HCT116 (cell line): ENCODE measurements around the gene MMAA. TPM values are rescaled to one million over a fixed set of nuclear protein-coding genes. Genes with fewer than 3 reads are reported as not detected.

Source experiments
- ATAC-seq: fragments of 200-7000 bp; cut with Tn5 transposase; 2 replicates; pipeline ENCODE4 v1.9.1; 2020; ENCODE audit warnings: mild to moderate bottlenecking, moderate library complexity
- BruUV-seq: library from RNA; stranded (reverse); fragments of 400-500 nt; replicated peaks from 2 replicates; lab custom pipeline; 2021; lab: Mats Ljungman, UMichigan
- CTCF ChIA-PET: fragments of 300-600 bp; sonication (Branson Sonifier 250); formaldehyde crosslinking; loops from one replicate; lab custom pipeline; 2021; ENCODE audit warnings: antibody characterized with exemption; lab: Charles Lee
- POLR2A ChIA-PET: fragments of 300-600, 350-600 bp; sonication (Branson Sonifier 250); formaldehyde crosslinking; loops from one replicate; lab custom pipeline; 2021; ENCODE audit warnings: antibody characterized with exemption; lab: Charles Lee
- RAD21 ChIA-PET, 2 experiments: fragments of 300-600 bp; sonication (Branson Sonifier 250); formaldehyde crosslinking; loops; one replicate each; lab custom pipeline; 2023; ENCODE audit warnings: low total read pairs in 2 of 2; ENCODE audit not compliant: uncharacterized antibody in 2 of 2, unreplicated experiment in 2 of 2, low non-redundant PET in 1 of 2; lab: Charles Lee
- DNase-seq: peaks from one replicate; pipeline ENCODE4 v3.0.0-alpha.2; 2010; ENCODE audit warnings: low read depth, low spot score
- H2AFZ ChIP-seq: fragments of 200-600 bp; shearing (Covaris generic), sonication (generic); 2 replicates; pipeline ENCODE4 v1.6.1; 2017; ENCODE audit warnings: low read depth, mixed run types, mixed read lengths, antibody characterized with exemption, low read length; ENCODE audit not compliant: poor library complexity, severe bottlenecking
- H3K27ac ChIP-seq: 2 replicates; pipeline ENCODE4 v1.5.1; 2012; ENCODE audit warnings: low read depth, low read length
- H3K27me3 ChIP-seq: fragments of 200-600 bp; sonication (generic); 2 replicates; pipeline ENCODE4 v1.6.1; 2016; ENCODE audit warnings: mixed run types, low read length, mixed read lengths; ENCODE audit not compliant: insufficient read depth
- H3K36me3 ChIP-seq, 2 experiments: fragments of 200-500 bp in 1 of 2; fragments of 200-600 bp in 1 of 2; sonication (Bioruptor generic) in 1 of 2; sonication (generic) in 1 of 2; 2 replicates each; pipeline versions ENCODE4 v1.5.1 to v1.6.1; 2014 to 2016; ENCODE audit warnings: low read length in 2 of 2, inconsistent platforms in 1 of 2, mixed read lengths in 1 of 2, mixed run types in 1 of 2; ENCODE audit not compliant: insufficient read depth in 2 of 2, control insufficient read depth in 1 of 2
- H3K4me1 ChIP-seq, 2 experiments: fragments of 200-600 bp in 1 of 2; sonication (generic) in 1 of 2; 2 replicates each; pipeline versions ENCODE4 v1.5.1 to v1.6.1; 2012 to 2017; ENCODE audit warnings: low read length in 2 of 2, inconsistent platforms in 1 of 2, mild to moderate bottlenecking in 1 of 2, mixed read lengths in 1 of 2, mixed run types in 1 of 2, moderate library complexity in 1 of 2; ENCODE audit not compliant: insufficient read depth in 2 of 2, control insufficient read depth in 1 of 2
- H3K4me2 ChIP-seq: fragments of 200-600 bp; sonication (generic); 2 replicates; pipeline ENCODE4 v1.6.1; 2017; ENCODE audit warnings: mixed run types, low read length, mixed read lengths
- H3K4me3 ChIP-seq, 2 experiments: fragments of 200-600 bp in 1 of 2; sonication (generic) in 1 of 2; replicated peaks in 1 of 2; 2 replicates each; pipeline ENCODE4 v1.5.1; 2011 to 2016; ENCODE audit warnings: low read length in 2 of 2, control low read depth in 1 of 2, low read depth in 1 of 2, mild to moderate bottlenecking in 1 of 2, mixed read lengths in 1 of 2, mixed run types in 1 of 2
- H3K79me2 ChIP-seq: fragments of 200-600 bp; sonication (generic); 2 replicates; pipeline ENCODE4 v1.6.1; 2017; ENCODE audit warnings: mild to moderate bottlenecking, mixed run types, low read length, moderate library complexity, mixed read lengths; ENCODE audit not compliant: insufficient read depth
- H3K9ac ChIP-seq: fragments of 200-600 bp; sonication (generic); 2 replicates; pipeline ENCODE4 v1.6.1; 2016; ENCODE audit warnings: low read length, mixed read lengths
- H3K9me2 ChIP-seq: fragments of 200-600 bp; sonication (generic), shearing (Covaris generic); 2 replicates; pipeline ENCODE4 v1.6.1; 2017; ENCODE audit warnings: mixed run types, mild to moderate bottlenecking, moderate library complexity; ENCODE audit not compliant: insufficient read depth
- H3K9me3 ChIP-seq, 2 experiments: fragments of 200-500 bp in 1 of 2; fragments of 200-600 bp in 1 of 2; sonication (Bioruptor generic) in 1 of 2; sonication (generic) in 1 of 2; 2 replicates each; pipeline ENCODE4 v1.6.1; 2014 to 2017; ENCODE audit warnings: low read length in 2 of 2, mixed read lengths in 2 of 2, inconsistent platforms in 1 of 2, low read depth in 1 of 2, mild to moderate bottlenecking in 1 of 2, mixed run types in 1 of 2, moderate library complexity in 1 of 2; ENCODE audit not compliant: control insufficient read depth in 1 of 2, insufficient read depth in 1 of 2
- H4K20me1 ChIP-seq: fragments of 200-600 bp; sonication (generic), shearing (Covaris generic); 2 replicates; pipeline ENCODE4 v1.6.1; 2017; ENCODE audit warnings: mixed run types, mild to moderate bottlenecking, moderate library complexity; ENCODE audit not compliant: insufficient read depth
- ATF3 ChIP-seq: IDR thresholded peaks from 2 replicates; pipeline ENCODE4 v1.6.1; 2012
- CEBPB ChIP-seq: IDR thresholded peaks from 2 replicates; pipeline ENCODE4 v1.6.1; 2012; ENCODE audit warnings: low read depth
- CTCF ChIP-seq, 3 experiments: fragments of 200-600 bp in 1 of 3; sonication (generic) in 1 of 3; IDR thresholded peaks in 2 of 3; conservative IDR thresholded peaks in 1 of 3; 2 replicates each; pipeline ENCODE4 v1.5.1; 2012 to 2017; ENCODE audit warnings: low read depth in 2 of 3, low read length in 2 of 3, antibody characterized with exemption in 1 of 3, borderline replicate concordance in 1 of 3, control low read depth in 1 of 3, mild to moderate bottlenecking in 1 of 3, mixed read lengths in 1 of 3, mixed run types in 1 of 3, moderate library complexity in 1 of 3; ENCODE audit not compliant: insufficient read depth in 1 of 3
- ELF1 ChIP-seq: IDR thresholded peaks from 2 replicates; pipeline ENCODE4 v1.6.1; 2012; ENCODE audit warnings: low read depth, borderline replicate concordance
- EZH2 ChIP-seq: fragments of 200-600 bp; sonication (generic); IDR thresholded peaks from 2 replicates; pipeline ENCODE4 v1.6.1; 2017; ENCODE audit warnings: antibody characterized with exemption, mixed run types
- FOSL1 ChIP-seq: IDR thresholded peaks from 2 replicates; pipeline ENCODE4 v1.6.1; 2012; ENCODE audit warnings: low read depth
- JUND ChIP-seq: IDR thresholded peaks from 2 replicates; pipeline ENCODE4 v1.6.1; 2012
- MAX ChIP-seq: IDR thresholded peaks from 2 replicates; pipeline ENCODE4 v1.6.1; 2012
- POLR2AphosphoS5 ChIP-seq: IDR thresholded peaks from 2 replicates; pipeline ENCODE4 v1.6.1; 2011; ENCODE audit warnings: mild to moderate bottlenecking, low read depth, low read length, moderate library complexity
- RAD21 ChIP-seq: IDR thresholded peaks from 2 replicates; pipeline ENCODE4 v1.6.1; 2012; ENCODE audit warnings: low read depth, mild to moderate bottlenecking
- SIN3A ChIP-seq: IDR thresholded peaks from 2 replicates; pipeline ENCODE4 v1.6.1; 2012; ENCODE audit warnings: low read depth
- SP1 ChIP-seq: IDR thresholded peaks from 2 replicates; pipeline ENCODE4 v1.6.1; 2012; ENCODE audit warnings: low read depth
- SRF ChIP-seq: IDR thresholded peaks from 2 replicates; pipeline ENCODE4 v1.6.1; 2012; ENCODE audit warnings: low read depth
- YY1 ChIP-seq: IDR thresholded peaks from 2 replicates; pipeline ENCODE4 v1.6.1; 2011; ENCODE audit warnings: low read length, low read depth, moderate library complexity, mild to moderate bottlenecking; ENCODE audit not compliant: insufficient replicate concordance; ENCODE audit errors: extremely low read depth
- ZBTB33 ChIP-seq: IDR thresholded peaks from 2 replicates; pipeline ENCODE4 v1.6.1; 2011; ENCODE audit warnings: mild to moderate bottlenecking, low read length, moderate library complexity; ENCODE audit not compliant: insufficient replicate concordance; ENCODE audit errors: extremely low read depth
- ZFX ChIP-seq: fragments of 450-650 bp; IDR thresholded peaks from 2 replicates; pipeline ENCODE4 v1.6.1; 2017
- intact Hi-C: fragments of 100-400 bp; cut with micrococcal nuclease; formaldehyde crosslinking; loops from 2 replicates; pipeline ENCODE4 v1.10.0; 2022
- total RNA-seq: library from RNA; stranded (reverse); gene quantifications from one replicate; pipeline ENCODE4 v1.2.1, GENCODE V29; 2021; ENCODE audit not compliant: unreplicated experiment

The MMAA gene
- total RNA-seq, 1 experiment from 2014 or later, result 3.6 TPM

GRCh38 chr4:145665773-145666172 is 46.6 kb downstream of the MMAA start (continued):
- no peak for TF ChIP-seq ZBTB33
- TF ChIP-seq POLR2AphosphoS5, result no peak
- no peak for TF ChIP-seq MAX
- TF ChIP-seq ELF1, result no peak
- no peak for TF ChIP-seq CTCF (IDR thresholded peaks at IDR 0.05 in 2 of 3, conservative IDR thresholded peaks at IDR 0.05 in 1 of 3; ENCODE audit: borderline replicate concordance in 1 of 3, insufficient read depth in 1 of 3, low read depth in 2 of 3, low read length in 2 of 3)
- TF ChIP-seq ATF3, result no peak
- no peak for TF ChIP-seq CEBPB
- TF ChIP-seq SRF, result no peak

GRCh38 chr4:145670422-145670821 is 51.2 kb downstream of the MMAA start:
- intact Hi-C loops, result no loop called here
- no peak for TF ChIP-seq SRF
- TF ChIP-seq POLR2AphosphoS5, result no peak
- TF ChIP-seq SIN3A, result no peak
- TF ChIP-seq SP1, result no peak
- TF ChIP-seq FOSL1, result no peak
- TF ChIP-seq ZFX, result no peak
- TF ChIP-seq RAD21, result no peak
- no peak for TF ChIP-seq JUND
- no peak for TF ChIP-seq MAX
- TF ChIP-seq YY1, result no peak
- no peak for TF ChIP-seq EZH2
- no peak for TF ChIP-seq CTCF (IDR thresholded peaks at IDR 0.05 in 2 of 3, conservative IDR thresholded peaks at IDR 0.05 in 1 of 3; ENCODE audit: borderline replicate concordance in 1 of 3, insufficient read depth in 1 of 3, low read depth in 2 of 3, low read length in 2 of 3)
- no peak for TF ChIP-seq ZBTB33

More at GRCh38 chr4:145670422-145670821, 51.2 kb downstream of the MMAA start:
- H3K36me3 ChIP-seq, result no peaks in the 10 kb centered on the region
- no peaks in the 10 kb centered on the region for H4K20me1 ChIP-seq
- no peak overlapping the region for H2AFZ ChIP-seq
- ATAC-seq (no peak), DNase-seq (no peak)
- H3K9ac ChIP-seq, result no peak overlapping the region
- BruUV-seq, result no TSS peak
- H3K4me1 ChIP-seq, result no peaks in the 10 kb centered on the region
- no peaks in the 10 kb centered on the region for H3K79me2 ChIP-seq
- ChIA-PET POLR2A (no interaction called here), RAD21 (no interaction called here), CTCF (no interaction called here)
- no peak overlapping the region for H3K4me3 ChIP-seq
- H3K27me3 ChIP-seq, result no peaks in the 10 kb centered on the region
- H3K9me3 ChIP-seq, result no peaks in the 10 kb centered on the region
- no peak overlapping the region for H3K4me2 ChIP-seq
- no peak overlapping the region for H3K27ac ChIP-seq
- H3K9me2 ChIP-seq, result no peaks in the 10 kb centered on the region
